ENCODE measurements around the gene HOXA11. TPM values are rescaled to one million over a fixed set of nuclear protein-coding genes. Genes with fewer than 3 reads are reported as not detected.

HOXA11 gene
- total and polyA plus RNA-seq, 5 donors from 2014 or later = not detected

DNA sequence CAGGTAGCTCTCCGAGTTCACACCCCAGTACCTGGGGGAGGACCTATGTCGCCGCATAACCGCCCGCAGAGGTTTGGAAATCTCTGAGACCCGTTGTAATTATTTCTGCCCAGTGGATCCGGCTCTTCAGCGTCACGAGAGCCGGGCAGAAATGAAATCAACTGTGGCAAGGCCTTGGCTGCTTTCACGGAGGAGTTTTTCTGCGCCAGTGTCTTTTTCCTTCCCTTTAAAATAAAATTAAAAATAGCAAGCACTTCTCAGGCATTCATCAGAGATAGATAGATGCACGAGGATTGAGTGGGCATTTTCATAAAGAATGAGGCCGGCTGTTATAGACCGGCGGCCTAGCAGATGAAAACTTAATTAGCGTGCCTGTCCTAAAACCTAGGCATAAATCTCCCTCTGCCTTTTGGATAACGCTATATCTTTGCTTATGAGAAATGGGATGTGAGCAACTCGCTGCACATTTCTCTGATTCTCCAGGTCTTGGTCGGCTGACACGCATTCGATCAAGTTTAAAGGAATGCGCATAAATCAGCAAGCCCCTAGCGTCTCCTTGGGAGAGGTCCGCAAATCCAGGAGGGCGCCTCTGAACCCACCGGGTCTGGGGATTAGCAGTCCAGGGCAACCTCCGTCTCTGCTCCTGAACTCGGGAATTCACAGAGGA, 8.4 kb upstream of the HOXA11 start:
- Mint-ChIP-seq H3K27me3 (peaks cover 95% of the 10 kb centered on the region), H3K36me3 (no peaks in the 10 kb centered on the region), H3K27ac (no peak overlapping the region), H3K4me3 (peak overlapping the region; percentile 6 to 61 (median 46)), H3K9me3 (peaks cover 0 to 6% (median 0%) of the 10 kb centered on the region in 7 donors), H3K4me1 (peaks cover 8 to 53% (median 16%) of the 10 kb centered on the region in 4 donors)
- H3K27me3 ChIP-seq (ENCODE audit: control insufficient read depth, insufficient read depth, low read length) = peaks cover 77% of the 10 kb centered on the region
- DNase-seq (no peak), ATAC-seq (ENCODE audit: low read depth in 2 of 2) (no peak)
- peaks cover 30% of the 10 kb centered on the region for H3K4me1 ChIP-seq (ENCODE audit: control insufficient read depth, insufficient read depth, low read length, poor library complexity, severe bottlenecking)
- H3K9me3 ChIP-seq (ENCODE audit: control insufficient read depth in 2 of 2, low read length in 2 of 2) = peaks cover 0 to 6% of the 10 kb centered on the region in 2 experiments
- H3K27ac ChIP-seq (ENCODE audit: insufficient read depth, low read length, poor library complexity, severe bottlenecking) = no peak overlapping the region
- no peaks in the 10 kb centered on the region for H3K36me3 ChIP-seq (ENCODE audit: control insufficient read depth, insufficient read depth, low read length)
- H3K4me3 ChIP-seq (ENCODE audit: low read depth, low read length) = no peak overlapping the region

DNA sequence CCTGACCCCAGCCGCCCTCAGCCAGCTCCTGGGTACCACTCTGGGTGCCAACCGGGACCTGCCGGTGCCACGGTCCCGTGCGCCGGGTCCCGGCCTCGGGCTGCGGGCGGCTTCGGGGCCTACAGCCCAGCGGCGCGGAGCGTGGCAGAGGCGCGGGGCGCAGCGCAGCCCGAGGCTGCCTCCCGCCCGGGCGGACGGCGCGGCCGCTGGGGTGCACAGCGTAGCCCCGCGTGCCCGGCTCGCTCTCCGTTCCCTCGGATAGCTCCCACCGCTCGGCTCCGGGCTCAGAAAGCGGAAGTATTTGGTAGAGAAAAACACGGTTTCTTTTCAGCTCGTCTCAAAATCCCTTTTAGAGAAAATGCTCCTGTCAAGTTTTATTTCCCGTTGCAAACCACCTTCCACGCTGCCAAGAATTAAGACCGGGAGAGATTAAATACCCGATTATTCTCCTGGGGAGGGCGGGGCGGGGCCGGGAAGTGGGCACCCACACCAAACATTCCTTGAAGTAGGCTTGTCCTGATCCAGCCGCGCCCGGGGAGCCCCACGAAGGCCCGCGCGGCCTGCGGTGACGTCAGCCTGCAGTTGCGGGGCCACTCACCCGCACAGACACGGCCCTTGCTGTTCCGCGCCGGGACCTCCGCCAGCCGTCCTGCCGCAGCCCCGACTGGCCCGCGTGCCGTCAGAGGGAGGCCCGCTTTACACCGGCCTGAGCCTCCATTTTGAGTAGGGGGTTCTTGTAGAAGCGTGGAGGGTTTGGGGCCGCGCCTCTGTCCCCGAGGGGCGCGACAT, 7.7 kb upstream of the HOXA11 start:
- no peaks in the 10 kb centered on the region for H3K36me3 Mint-ChIP-seq
- peak overlapping the region; percentile 71 to 77 (median 74) for H3K4me3 Mint-ChIP-seq
- no peaks in the 10 kb centered on the region for H3K36me3 ChIP-seq (ENCODE audit: control insufficient read depth, insufficient read depth, low read length)
- no peak overlapping the region for H3K27ac Mint-ChIP-seq
- peaks cover 0 to 6% (median 0%) of the 10 kb centered on the region in 7 donors for H3K9me3 Mint-ChIP-seq
- peaks cover 95% of the 10 kb centered on the region for H3K27me3 Mint-ChIP-seq
- H3K27ac ChIP-seq (ENCODE audit: insufficient read depth, low read length, poor library complexity, severe bottlenecking) = no peak overlapping the region
- no peak for ATAC-seq (ENCODE audit: low read depth in 2 of 2)
- H3K27me3 ChIP-seq (ENCODE audit: control insufficient read depth, insufficient read depth, low read length) = peaks cover 73% of the 10 kb centered on the region
- peaks cover 9 to 53% (median 18%) of the 10 kb centered on the region in 4 donors for H3K4me1 Mint-ChIP-seq
- peaks cover 0 to 4% of the 10 kb centered on the region in 2 experiments for H3K9me3 ChIP-seq (ENCODE audit: control insufficient read depth in 2 of 2, low read length in 2 of 2)
- H3K4me1 ChIP-seq (ENCODE audit: control insufficient read depth, insufficient read depth, low read length, poor library complexity, severe bottlenecking) = peaks cover 37% of the 10 kb centered on the region
- no peak for DNase-seq
- no peak overlapping the region for H3K4me3 ChIP-seq (ENCODE audit: low read depth, low read length)

DNA sequence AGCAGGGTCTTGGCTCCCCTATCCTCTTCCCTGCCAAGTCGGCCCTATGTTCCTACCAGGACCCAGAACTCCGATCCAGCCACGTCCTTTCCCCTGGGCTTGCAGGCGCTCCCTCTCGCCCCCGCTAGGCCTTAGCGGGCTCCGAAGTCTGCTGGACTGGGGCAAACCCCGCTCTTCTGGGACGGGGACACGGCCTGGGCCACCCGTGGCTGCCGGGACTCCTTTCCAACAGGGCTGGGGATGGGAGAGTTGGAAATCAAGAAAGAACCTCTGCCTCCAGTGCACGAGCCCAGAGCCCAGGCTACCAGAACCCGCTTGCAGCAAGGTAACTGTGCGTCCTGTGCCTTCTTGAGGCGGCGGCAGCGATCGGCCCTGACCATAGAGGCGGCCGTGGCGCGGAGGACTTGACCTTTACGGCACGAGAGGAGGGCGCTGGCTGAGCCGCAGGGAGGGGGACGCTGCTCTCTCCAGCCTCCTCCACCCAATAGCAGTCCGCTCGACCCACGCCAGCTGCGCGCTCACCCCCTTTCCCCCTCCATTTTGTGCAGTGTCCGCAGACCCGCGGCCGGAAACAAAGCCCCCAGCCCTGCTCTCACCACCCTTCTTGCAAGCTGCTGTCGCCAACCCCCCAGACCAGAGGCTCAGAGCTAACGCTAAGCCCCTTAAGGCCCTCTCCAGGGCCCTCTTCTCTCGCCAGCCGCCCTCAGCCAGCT, 7.0 kb upstream of the HOXA11 start:
- peaks cover 95% of the 10 kb centered on the region for H3K27me3 Mint-ChIP-seq
- Histone ChIP-seq H3K27me3 (ENCODE audit: control insufficient read depth, insufficient read depth, low read length) (peaks cover 73% of the 10 kb centered on the region), H3K9me3 (ENCODE audit: control insufficient read depth in 2 of 2, low read length in 2 of 2) (peaks cover 0 to 3% of the 10 kb centered on the region in 2 experiments), H3K27ac (ENCODE audit: insufficient read depth, low read length, poor library complexity, severe bottlenecking) (no peak overlapping the region), H3K4me1 (ENCODE audit: control insufficient read depth, insufficient read depth, low read length, poor library complexity, severe bottlenecking) (peaks cover 40% of the 10 kb centered on the region), H3K4me3 (ENCODE audit: low read depth, low read length) (no peak overlapping the region), H3K36me3 (ENCODE audit: control insufficient read depth, insufficient read depth, low read length) (no peaks in the 10 kb centered on the region)
- peak overlapping the region; percentile 70 to 80 (median 75) for H3K4me3 Mint-ChIP-seq
- peaks cover 9 to 56% (median 21%) of the 10 kb centered on the region in 4 donors for H3K4me1 Mint-ChIP-seq
- no peaks in the 10 kb centered on the region for H3K36me3 Mint-ChIP-seq
- H3K9me3 Mint-ChIP-seq = peaks cover 0 to 6% (median 0%) of the 10 kb centered on the region in 7 donors
- DNase-seq = no peak
- ATAC-seq (ENCODE audit: low read depth in 2 of 2) = no peak
- H3K27ac Mint-ChIP-seq = no peak overlapping the region

DNA sequence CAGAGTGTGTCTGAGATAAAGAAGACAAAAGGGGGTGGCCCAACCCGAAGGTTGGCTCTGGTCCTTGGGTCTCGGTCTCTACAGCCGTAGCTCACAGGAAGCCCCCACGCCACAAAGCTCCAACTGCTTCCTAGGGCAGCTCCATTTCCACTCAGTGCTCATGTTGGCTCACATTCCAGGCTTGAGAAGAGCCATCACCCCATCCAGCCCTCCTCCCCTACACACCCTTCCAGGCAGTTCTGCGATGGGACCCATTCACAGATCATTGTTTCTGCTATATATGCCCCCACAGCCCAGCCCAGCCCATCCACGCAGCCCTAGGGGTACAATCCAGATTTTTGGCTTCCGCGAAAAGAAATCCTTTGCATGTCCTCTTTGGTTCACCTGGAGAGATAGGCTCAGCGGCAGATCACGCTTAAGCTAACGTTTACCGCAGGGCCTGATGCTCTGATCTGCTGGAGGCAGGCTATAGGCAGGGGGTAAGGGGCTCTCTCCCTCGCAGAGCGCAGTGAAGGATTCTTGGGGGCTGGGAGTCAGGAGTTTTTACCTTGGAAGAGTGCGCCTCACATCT, 6.2 kb upstream of the HOXA11 start:
- H3K27ac ChIP-seq (ENCODE audit: insufficient read depth, low read length, poor library complexity, severe bottlenecking) = no peak overlapping the region
- ATAC-seq (ENCODE audit: low read depth in 2 of 2) (no peak), DNase-seq (no peak)
- no peak overlapping the region for H3K4me3 ChIP-seq (ENCODE audit: low read depth, low read length)
- peaks cover 95% of the 10 kb centered on the region for H3K27me3 Mint-ChIP-seq
- peak overlapping the region in 3 of 4 donors; percentile 6 to 80 (median 68) for H3K4me3 Mint-ChIP-seq
- H3K27me3 ChIP-seq (ENCODE audit: control insufficient read depth, insufficient read depth, low read length) = peaks cover 73% of the 10 kb centered on the region
- peaks cover 0 to 3% of the 10 kb centered on the region in 2 experiments for H3K9me3 ChIP-seq (ENCODE audit: control insufficient read depth in 2 of 2, low read length in 2 of 2)
- H3K4me1 Mint-ChIP-seq = peaks cover 12 to 62% (median 25%) of the 10 kb centered on the region in 4 donors
- no peaks in the 10 kb centered on the region for H3K36me3 ChIP-seq (ENCODE audit: control insufficient read depth, insufficient read depth, low read length)
- H3K4me1 ChIP-seq (ENCODE audit: control insufficient read depth, insufficient read depth, low read length, poor library complexity, severe bottlenecking) = peaks cover 41% of the 10 kb centered on the region
- no peaks in the 10 kb centered on the region for H3K36me3 Mint-ChIP-seq
- H3K9me3 Mint-ChIP-seq = peaks cover 0 to 9% (median 0%) of the 10 kb centered on the region in 7 donors
- H3K27ac Mint-ChIP-seq = no peak overlapping the region

DNA sequence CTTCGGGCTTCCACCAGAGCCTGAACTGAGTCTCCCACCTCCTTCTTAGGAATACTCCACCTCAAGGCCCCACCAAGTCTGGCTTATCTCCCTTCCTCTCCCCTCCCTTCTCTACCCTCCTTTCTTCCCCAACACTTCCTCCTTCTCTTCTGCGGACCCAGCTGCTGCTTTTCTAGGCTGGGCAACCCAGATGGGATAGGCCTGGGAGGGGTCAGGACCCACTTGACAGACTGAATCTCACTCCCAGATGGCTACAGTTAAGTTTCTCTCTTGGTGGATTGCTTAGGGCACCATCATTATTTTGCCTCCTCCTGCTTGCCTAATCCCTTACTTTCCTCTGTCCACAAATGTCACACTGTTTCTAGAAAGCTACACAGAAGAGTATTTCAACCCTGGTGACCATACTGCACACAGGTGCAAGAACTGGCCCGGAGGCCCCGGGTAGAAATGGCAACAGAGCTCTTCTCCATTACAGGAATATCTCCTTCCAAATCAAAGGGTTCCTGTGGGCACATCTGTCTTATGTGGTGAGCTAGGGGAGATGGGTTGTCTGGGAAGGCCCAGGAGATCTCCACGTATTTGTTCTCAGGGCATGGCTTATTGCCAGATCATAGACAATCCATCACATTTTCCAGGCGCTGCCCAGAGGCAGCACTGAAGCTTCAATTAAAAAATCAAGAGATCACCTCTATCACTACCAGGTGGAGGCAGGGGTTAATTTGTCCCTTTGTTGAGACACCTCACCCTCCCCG, 5.1 kb upstream of the HOXA11 start:
- Mint-ChIP-seq H3K27me3 (peaks cover 95% of the 10 kb centered on the region), H3K27ac (peak overlapping the region; percentile 48 to 88 (median 78))

DNA sequence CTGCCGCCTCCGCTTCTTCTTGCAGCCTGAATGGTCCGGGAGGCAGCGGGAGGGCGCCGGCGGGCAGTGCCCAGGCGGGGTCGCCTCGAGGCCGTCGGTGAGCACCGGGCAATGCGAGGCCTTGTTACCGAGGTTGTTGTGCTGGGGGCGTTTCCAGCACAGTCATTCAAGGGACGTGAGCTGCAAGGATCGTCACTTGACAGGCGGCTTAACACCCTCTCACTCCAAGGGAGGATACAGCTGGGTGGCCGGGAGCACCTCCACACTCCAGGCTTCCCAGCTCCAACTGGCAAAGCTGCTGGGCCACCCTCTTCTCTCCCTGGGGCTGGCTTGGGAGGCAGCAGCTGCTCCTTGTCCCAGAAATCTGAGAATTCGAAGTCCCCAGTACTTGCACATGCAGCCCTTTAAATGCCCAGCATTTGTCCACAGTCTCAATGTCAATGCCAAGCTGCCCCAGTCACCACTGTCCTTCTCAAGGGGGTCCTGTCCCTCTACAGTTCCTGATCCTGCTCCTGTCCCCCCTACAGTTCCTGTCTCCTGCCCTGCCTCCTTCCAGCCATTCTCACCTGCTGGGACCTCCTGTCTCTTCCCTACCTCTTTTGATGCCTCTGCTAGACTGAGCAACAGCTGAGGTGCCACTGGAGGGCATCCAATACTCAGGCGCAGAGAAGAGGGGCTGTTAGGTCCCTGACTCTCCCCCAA, 4.4 kb upstream of the HOXA11 start:
- Mint-ChIP-seq H3K27ac (peak overlapping the region in 2 of 3 donors; percentile 48 to 78), H3K27me3 (peaks cover 95% of the 10 kb centered on the region), H3K36me3 (no peaks in the 10 kb centered on the region), H3K9me3 (peaks cover 0 to 17% (median 0%) of the 10 kb centered on the region in 7 donors), H3K4me1 (peaks cover 19 to 79% (median 41%) of the 10 kb centered on the region in 4 donors), H3K4me3 (peak overlapping the region in 1 of 4 donors; percentile 69)
- DNase-seq = no peak
- Histone ChIP-seq H3K4me3 (ENCODE audit: low read depth, low read length) (no peak overlapping the region), H3K27ac (ENCODE audit: insufficient read depth, low read length, poor library complexity, severe bottlenecking) (no peak overlapping the region), H3K4me1 (ENCODE audit: control insufficient read depth, insufficient read depth, low read length, poor library complexity, severe bottlenecking) (peaks cover 59% of the 10 kb centered on the region), H3K9me3 (ENCODE audit: control insufficient read depth in 2 of 2, low read length in 2 of 2) (peaks cover 3 to 7% of the 10 kb centered on the region in 2 experiments), H3K27me3 (ENCODE audit: control insufficient read depth, insufficient read depth, low read length) (peaks cover 68% of the 10 kb centered on the region), H3K36me3 (ENCODE audit: control insufficient read depth, insufficient read depth, low read length) (no peaks in the 10 kb centered on the region)
- no peak for ATAC-seq (ENCODE audit: low read depth in 2 of 2)

More for the DNA sequence above, 5.1 kb upstream of the HOXA11 start:
- Histone ChIP-seq H3K4me1 (ENCODE audit: control insufficient read depth, insufficient read depth, low read length, poor library complexity, severe bottlenecking) (peaks cover 52% of the 10 kb centered on the region), H3K4me3 (ENCODE audit: low read depth, low read length) (no peak overlapping the region), H3K27ac (ENCODE audit: insufficient read depth, low read length, poor library complexity, severe bottlenecking) (no peak overlapping the region), H3K27me3 (ENCODE audit: control insufficient read depth, insufficient read depth, low read length) (peaks cover 70% of the 10 kb centered on the region), H3K9me3 (ENCODE audit: control insufficient read depth in 2 of 2, low read length in 2 of 2) (peaks cover 3 to 7% of the 10 kb centered on the region in 2 experiments), H3K36me3 (ENCODE audit: control insufficient read depth, insufficient read depth, low read length) (no peaks in the 10 kb centered on the region)
- DNase-seq (no peak), ATAC-seq (ENCODE audit: low read depth in 2 of 2) (no peak)
- Mint-ChIP-seq H3K9me3 (peaks cover 0 to 13% (median 0%) of the 10 kb centered on the region in 7 donors), H3K36me3 (no peaks in the 10 kb centered on the region), H3K4me3 (peak overlapping the region in 3 of 4 donors; percentile 11 to 69 (median 38)), H3K4me1 (peaks cover 15 to 73% (median 34%) of the 10 kb centered on the region in 4 donors)
